HepG2 (cell line): ENCODE results near the gene MOB4. TPM values are rescaled to one million over a fixed set of nuclear protein-coding genes. Genes with fewer than 3 reads are reported as not detected.

Experiments used
- AGO1 ChIP-seq: fragments of 200-400 bp; formaldehyde crosslinking; IDR thresholded peaks from 2 replicates; pipeline ENCODE4 v1.6.1; 2017; ENCODE audit warnings: mild to moderate bottlenecking, low read depth, low read length, moderate library complexity; ENCODE audit not compliant: poor library complexity, severe bottlenecking
- ATF5 ChIP-seq: sonication (generic); formaldehyde crosslinking; IDR thresholded peaks from 2 replicates; pipeline ENCODE4 v1.4.0; 2020; ENCODE audit warnings: mild to moderate bottlenecking, low read depth, missing genetic modification reagents
- PAXIP1 ChIP-seq: sonication (generic); formaldehyde crosslinking; conservative IDR thresholded peaks from 2 replicates; pipeline ENCODE4 v1.4.0; 2020; ENCODE audit warnings: mild to moderate bottlenecking, missing genetic modification reagents, moderate library complexity
- RAD51 ChIP-seq: fragments of 450-650 bp; IDR thresholded peaks from 2 replicates; pipeline ENCODE4 v1.6.1; 2016; ENCODE audit warnings: borderline replicate concordance
- SMC3 ChIP-seq: IDR thresholded peaks from 2 replicates; pipeline ENCODE4 v1.6.1; 2011; ENCODE audit warnings: low read length, improper control_type of control experiment
- TOE1 ChIP-seq: sonication (generic); formaldehyde crosslinking; IDR thresholded peaks from 2 replicates; pipeline ENCODE4 v1.4.0; 2020; ENCODE audit warnings: mild to moderate bottlenecking, missing genetic modification reagents
- XBP1 ChIP-seq: sonication (generic); formaldehyde crosslinking; IDR thresholded peaks from 2 replicates; pipeline ENCODE4 v1.5.0; 2020; ENCODE audit warnings: missing genetic modification reagents
- YEATS4 ChIP-seq: sonication (generic); formaldehyde crosslinking; IDR thresholded peaks from 2 replicates; pipeline ENCODE4 v1.4.0; 2020; ENCODE audit warnings: missing genetic modification reagents, borderline replicate concordance
- ZNF431 ChIP-seq: sonication (generic); formaldehyde crosslinking; IDR thresholded peaks from 2 replicates; pipeline ENCODE4 v1.9.0; 2022; ENCODE audit warnings: missing genetic modification reagents, low read depth, mild to moderate bottlenecking, borderline replicate concordance
- ZNF652 ChIP-seq: IDR thresholded peaks from 2 replicates; pipeline ENCODE4 v1.6.1; 2016; ENCODE audit warnings: low read depth, borderline replicate concordance
- ZNF775 ChIP-seq: sonication (generic); formaldehyde crosslinking; IDR thresholded peaks from 2 replicates; pipeline ENCODE4 v1.4.0; 2020; ENCODE audit warnings: missing genetic modification reagents, mild to moderate bottlenecking, moderate library complexity, borderline replicate concordance
- polyA plus RNA-seq, 8 experiments: library from polyadenylated mRNA; depleted of rRNA in 3 of 8; stranded (reverse) in 7 of 8; unstranded in 1 of 8; fragments of >200 nt; fragmentation: Illumina TruSeq in 4 of 8; extraction: Trizol in 4 of 8; gene quantifications; 2 replicates each; pipeline versions ENCODE4 v1.2.1 to v1.2.3, GENCODE V29; 2011 to 2016; ENCODE audit warnings: low read depth in 4 of 8, missing spikeins in 1 of 8, mixed read lengths in 1 of 8; ENCODE audit not compliant: insufficient read depth in 1 of 8
- total RNA-seq, 5 experiments: library from RNA; depleted of rRNA; stranded (reverse); fragments of >200 nt; fragmentation: Illumina TruSeq; extraction: Trizol; gene quantifications; 2 replicates each; pipeline ENCODE4 v1.2.3, GENCODE V29; 2016; ENCODE audit warnings: low read depth in 1 of 5

Gene MOB4
- total and polyA plus RNA-seq, 2 of the 13 experiments (the other 11 are each of a cell fraction or from before 2014, with no cell fraction given), result 35.7 to 38.6 TPM

GRCh38 chr2:197538412-197538811 lies 22.5 kb downstream of the MOB4 start (continued):
- no peak for TF ChIP-seq SMC3
- no peak for TF ChIP-seq PAXIP1 (CRISPR knock-in tag)
- no peak for TF ChIP-seq ZNF652 (CRISPR knock-in tag)
- no peak for TF ChIP-seq AGO1
- TF ChIP-seq ATF5 (CRISPR knock-in tag), result no peak
- TF ChIP-seq XBP1 (CRISPR knock-in tag), result no peak
- no peak for TF ChIP-seq YEATS4 (CRISPR knock-in tag)
- TF ChIP-seq RAD51, result no peak
- TF ChIP-seq ZNF775, result no peak
- no peak for TF ChIP-seq TOE1 (CRISPR knock-in tag)
- no peak for TF ChIP-seq ZNF431 (CRISPR knock-in tag)
